AG08395 (cell line): ENCODE measurements around the gene ANKRD60.

Source experiments
- DNase-seq: peaks from one replicate; pipeline ENCODE4 v3.0.0; 2012; ENCODE audit warnings: mixed read lengths, low spot score

The ANKRD60 gene

DNA sequence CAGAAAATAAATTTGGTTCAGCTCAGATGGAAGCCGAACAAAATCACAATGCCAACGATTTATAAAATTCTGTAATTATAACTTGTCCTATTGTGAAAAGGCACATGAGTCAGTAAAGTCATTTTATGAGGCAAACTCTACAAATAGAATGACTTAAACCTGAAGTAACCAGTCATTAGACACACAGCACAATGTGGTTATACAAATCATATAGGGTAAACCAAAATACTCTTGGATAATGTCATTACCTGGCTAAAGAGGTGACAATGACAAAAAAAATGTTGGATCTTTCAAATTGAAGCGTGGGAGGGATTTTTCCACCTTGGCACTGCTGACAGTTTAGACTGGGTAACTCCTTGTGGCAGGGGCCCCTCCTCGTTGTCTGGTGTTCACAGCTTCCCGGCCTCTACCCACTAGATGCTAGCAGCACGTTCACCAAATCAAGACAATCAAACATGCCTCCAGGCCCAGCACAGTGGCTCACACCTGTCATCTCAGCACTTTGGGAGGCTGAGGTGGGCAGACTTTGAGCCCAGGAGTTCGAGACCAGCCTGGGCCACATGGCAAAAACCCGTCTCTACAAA, 5.0 kb downstream of the ANKRD60 start:
- DNase-seq, result no peak

DNA sequence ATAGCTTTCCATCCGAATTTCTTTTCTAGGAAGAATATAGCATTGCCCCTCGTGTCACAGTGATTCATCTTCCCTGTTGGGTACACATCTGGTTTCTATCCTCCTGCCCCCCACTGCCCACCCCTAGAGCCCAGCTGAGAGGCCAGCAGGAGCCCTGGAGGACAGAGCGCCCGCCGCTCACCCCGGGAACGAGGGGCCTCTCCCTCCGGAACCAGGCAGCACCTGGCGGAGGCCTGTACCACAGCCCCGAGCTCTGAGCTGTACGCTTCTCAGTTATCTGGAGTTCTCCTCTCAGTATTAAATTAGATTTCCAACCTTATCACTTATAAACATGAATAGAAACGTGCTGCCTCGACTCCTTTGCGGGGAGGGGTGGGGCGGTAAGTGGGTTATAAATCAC, 6.0 kb downstream of the ANKRD60 start:
- DNase-seq, result no peak

DNA sequence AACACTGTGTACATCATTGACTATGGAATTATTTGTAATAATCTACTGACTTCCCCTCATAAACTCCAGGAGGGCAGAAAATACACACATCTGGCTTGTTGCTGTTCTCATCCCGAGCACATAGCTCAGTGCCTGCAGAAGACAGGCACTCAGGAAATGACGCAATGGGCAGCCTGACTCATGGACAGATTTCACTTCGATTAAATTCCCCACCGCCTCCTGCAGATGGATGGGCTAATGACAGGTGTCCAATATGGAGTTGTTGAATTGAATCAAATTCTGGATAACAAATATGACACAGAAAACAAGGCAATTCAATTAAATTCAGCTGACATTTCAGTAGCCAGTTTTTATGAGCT, 9.1 kb downstream of the ANKRD60 start:
- peak; percentile 74 for DNase-seq

DNA sequence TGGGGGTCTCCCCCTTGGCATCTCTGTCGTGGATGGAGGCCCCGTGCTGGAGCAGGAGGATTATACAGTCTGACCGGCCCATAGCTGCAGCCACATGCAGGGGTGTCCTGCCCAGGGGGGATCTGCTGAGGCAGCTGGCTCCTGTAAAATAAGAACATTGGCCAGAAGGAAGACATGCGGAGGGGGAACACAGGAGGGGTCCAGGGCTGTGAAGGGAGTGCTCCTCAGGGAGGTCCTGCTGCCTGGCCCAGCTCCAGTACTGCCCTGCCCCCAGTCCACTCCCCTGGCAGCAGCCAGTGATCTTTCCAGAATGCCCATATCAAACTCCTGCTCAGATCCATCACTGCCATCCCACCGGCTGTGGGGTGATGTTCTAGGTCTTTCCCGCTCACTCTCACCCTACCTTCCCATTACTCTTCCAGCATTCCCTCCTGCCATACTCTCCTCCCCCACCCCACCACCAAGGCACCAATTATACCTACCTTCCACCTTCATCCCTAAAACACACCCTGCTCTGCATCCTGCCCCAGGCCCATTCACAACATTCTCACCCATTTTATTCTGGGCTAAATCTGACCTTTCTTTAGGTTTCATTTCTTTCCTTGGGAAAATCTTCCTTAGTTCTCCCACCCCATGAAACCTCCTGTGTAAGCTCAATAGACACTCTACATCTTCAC, 9.7 kb downstream of the ANKRD60 start:
- no peak for DNase-seq

DNA sequence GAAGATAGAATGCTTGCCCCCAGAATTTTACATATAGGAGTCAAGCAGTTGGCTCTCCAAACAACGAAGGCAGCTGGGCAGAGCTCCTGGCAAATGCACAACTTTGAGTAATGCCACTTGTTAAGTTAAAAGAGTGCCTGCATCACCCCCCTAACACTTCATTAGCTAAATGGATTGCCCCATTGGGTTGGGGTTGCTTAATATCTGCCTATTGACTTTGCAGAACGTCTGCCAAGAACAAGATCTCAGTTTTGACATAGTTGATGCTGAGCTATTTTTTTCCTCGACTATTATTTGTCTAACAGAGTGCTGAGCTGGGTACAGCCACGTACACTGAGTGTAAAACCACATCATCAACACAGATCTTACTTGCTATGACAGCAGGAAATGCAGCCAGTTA, 12.1 kb downstream of the ANKRD60 start:
- no peak for DNase-seq

DNA sequence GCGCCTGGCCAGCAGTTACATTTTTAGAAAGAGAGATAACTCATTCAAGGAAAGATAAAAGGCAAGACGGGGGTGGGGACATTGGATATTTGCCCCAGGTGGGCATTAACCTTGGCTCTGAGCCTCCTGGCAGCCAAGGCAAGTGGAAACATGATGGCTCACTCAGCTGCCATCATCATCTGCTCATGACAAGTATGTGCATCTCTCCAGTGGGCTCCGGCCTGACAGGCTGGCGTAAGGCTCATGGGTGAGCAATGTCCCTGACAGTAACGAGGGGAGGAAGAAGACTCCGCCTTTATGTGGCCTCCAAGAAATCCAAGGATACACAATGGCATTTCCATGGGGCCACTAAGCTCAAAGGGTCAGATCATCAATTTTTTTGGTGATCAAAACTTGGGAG, 13.3 kb downstream of the ANKRD60 start:
- no peak for DNase-seq

DNA sequence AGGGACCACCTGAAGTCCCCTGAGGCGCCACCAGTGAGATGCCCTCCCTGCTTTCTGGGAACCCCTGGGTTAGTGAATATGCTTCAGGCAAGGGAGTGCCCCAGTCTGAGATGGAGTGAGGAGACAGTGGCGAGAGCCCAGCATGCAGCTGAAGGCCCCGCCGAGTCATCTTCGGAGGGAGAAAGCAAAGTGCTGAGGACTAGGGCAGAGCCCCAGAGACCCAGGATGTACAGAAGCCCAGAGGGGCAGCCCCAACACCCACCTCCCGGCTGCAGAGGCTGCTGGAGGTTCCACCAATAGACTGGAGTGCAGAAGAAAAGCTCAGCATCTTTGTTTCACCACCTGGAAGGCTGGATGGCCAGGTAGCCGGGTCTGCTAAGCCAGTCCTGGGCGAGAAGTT, 14.1 kb downstream of the ANKRD60 start:
- no peak for DNase-seq

DNA sequence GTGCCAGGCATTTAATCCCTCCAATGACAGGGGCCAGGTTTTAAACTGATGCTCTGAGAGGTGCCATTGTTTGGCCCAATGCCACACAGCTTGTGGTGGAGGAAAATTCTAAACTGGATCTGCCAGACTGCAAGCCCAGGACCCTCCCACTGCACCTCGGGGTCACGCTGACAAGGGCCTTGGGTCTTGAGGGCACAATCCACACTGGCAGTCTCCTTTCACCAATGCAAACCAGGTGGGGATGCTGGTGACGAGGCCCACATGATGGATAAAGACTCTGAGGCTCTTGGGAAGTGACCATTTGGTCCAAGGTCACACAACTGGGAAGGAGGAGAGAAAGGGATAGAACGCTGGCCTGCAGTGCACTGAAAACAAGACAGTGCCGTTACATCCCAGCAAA, 14.7 kb downstream of the ANKRD60 start:
- no peak for DNase-seq

DNA sequence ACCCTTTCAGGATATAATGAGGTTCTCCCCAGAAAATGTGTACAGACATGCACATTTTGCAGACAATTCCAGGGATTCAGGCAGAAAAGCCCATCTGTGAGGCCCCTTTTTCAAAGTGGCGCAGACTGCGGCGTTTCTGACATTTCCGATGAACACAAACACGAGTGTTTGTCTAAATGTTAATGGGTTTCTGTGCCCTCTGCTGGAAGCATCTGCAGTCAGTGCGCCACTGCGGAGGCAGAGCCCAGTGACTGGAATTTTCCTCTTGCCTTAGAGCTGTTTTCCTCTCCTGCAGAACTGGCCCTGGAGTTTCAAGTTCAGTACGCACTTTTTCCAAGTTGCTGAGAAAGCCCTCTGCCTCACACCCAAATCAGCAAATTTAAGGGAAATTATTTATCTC, 15.3 kb downstream of the ANKRD60 start:
- peak; percentile 44 for DNase-seq

DNA sequence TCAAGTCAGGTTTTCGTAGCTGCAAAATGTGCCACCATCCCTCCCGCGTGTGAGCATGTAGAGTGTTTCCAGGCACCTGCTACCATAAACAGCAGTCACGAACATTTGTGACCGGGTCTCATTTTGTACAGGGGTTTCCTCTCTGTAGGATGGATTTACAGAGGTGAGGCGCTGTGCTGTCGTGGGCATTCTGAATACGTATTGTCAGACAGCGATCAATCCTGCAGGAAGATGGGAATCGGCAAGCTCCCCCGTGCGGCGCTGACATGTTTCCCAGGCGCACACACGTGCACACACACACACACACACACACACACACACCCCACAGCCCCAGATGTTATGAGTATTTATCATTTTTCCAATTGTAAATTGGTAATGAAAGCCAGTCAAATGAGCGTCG, 15.8 kb downstream of the ANKRD60 start:
- no peak for DNase-seq

DNA sequence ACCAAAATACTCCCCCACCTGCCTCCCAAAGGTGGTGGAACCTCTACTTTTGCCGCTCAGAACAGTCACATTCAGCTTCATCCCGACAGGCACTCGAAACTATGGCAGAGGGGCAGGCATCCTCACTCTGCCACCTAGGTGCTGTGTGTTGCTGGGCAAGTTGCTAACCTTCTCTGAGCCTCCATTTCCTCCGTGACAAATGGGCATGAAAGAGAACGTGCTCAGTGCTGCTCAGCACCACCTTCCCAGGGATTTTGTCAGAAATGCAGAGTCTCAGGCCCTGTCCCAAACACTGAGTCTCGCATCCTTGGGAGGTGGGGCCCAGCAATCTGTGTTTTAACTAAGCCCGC, 18.1 kb downstream of the ANKRD60 start:
- DNase-seq, result no peak

DNA sequence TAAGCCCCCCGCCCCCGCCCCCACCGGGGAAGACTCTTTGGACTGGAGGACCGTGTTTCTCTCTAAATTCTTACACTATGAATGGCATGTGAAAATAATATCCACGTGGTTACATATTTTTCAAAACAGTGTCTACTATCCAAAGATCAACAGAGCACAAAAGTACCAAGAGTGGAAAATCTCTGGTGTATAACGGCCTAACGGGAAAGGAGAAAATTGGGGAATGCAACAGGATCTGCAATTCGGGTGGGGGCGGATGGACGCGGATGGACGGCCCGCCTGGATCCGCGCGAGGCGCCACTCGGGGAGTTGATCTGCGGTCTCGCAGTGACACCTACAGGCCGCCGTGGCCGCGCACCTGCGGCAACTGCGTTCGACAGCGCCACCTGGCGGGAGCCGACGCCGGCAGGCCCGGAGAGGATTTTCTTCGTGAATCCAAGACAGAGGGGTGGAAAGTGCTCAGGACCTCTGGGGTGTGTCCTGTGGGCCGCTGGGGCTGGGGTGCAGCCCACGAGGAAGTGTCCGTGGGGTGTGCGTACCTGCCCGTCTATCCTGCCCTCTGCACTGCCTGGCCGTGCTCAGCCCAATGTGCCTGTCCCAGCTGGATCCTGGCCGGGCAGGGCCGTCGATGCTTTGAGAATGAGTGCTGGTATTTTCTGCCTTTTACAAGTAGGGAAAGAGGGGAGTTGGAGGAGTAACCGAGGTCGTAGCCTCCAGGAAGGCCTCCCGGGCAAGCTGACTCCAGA, 18.6 kb downstream of the ANKRD60 start:
- peak; percentile 87 for DNase-seq

DNA sequence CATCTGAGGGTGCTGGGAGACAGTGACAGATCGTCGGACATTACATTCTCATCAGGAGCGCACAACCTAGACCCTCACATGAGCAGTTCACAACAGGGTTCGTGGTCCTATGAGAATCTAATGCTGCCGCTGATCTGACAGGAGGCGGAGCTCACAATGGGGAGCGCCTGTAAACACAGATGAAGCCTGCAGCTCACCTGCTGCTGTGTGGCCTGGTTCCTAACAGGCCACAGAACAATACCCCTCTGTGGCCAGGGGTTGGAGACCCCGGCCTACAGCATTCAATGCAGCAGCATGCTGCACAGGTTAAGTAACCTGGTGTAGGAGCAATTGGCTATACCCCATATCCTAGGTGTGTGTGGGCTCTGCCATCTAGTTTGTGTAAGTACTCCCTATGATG, 19.5 kb downstream of the ANKRD60 start:
- no peak for DNase-seq

DNA sequence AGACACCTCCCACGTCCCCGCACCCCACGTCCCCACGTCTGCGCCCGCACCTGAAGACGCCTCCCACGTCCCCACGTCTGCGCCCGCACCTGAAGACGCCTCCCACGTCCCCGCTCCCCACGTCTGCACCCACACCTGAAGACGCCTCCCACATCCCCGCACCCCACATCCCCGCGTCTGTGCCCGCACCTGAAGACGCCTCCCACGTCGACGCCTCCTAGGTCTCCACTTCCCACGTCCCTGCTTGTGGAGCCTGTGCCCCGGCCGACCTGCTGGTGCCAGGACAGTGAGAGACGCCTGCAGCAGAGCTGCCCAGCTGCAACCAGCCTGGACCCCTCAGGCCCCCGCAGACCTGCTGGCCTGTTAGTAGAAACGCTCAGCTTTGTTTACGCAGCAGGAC, 22.6 kb downstream of the ANKRD60 start:
- DNase-seq, result no peak

DNA sequence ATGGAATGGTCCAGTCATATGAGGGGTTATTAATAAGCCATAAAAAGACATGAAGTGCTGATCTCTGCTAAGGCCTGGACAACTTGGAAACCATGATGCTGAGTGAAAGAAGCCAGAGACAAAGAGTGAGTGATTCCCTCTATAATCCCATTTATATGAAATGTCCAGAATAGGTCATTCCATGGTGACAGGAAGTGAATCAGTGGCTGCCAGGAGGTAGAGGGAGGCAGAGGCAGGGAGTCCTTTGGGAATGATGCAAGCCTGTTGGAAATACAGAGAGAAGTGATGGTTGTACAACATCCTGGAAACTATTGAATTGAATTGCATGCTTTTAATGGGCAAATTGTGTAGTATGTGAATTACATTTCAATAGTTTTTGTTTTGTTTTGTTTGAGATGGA, 26.4 kb downstream of the ANKRD60 start:
- peak; percentile 21 for DNase-seq

DNA sequence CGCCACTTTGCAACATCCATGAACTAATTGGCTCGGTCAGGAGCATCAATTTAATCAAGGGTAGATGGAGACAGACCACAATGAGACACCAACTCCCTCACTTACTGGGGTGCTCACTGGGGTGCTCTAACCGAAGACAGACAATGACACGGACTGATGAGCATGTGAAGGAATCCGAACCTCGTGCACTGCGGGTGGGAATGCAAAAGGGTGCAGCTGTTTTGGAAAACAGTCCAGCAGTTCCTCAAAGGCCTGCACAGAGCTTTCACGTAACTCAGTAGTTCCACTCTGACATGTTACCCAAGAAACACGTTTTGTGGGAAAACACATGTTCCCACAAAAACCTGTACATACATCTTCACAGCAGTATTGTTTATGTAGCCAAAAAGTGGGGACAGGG, 26.8 kb downstream of the ANKRD60 start:
- DNase-seq, result no peak

DNA sequence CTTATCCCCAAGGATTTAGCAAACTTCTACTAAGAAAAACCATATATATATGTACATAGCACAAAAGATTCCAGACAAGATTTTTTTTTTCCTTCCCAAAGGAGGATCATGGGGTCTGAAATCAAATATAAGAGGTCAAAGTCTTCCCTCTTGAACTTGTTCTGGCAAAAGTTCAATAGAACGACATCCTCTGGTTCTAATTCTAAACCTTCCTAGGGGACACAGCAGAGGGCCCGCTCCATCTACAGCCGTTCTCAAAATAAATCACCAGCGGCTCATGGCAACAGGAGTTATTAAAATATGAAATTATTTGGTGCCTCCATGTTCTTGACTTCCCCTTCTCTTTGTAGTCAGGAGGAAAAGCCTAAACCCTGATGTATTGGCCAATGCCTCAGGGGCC, 29.0 kb downstream of the ANKRD60 start:
- DNase-seq, result no peak

DNA sequence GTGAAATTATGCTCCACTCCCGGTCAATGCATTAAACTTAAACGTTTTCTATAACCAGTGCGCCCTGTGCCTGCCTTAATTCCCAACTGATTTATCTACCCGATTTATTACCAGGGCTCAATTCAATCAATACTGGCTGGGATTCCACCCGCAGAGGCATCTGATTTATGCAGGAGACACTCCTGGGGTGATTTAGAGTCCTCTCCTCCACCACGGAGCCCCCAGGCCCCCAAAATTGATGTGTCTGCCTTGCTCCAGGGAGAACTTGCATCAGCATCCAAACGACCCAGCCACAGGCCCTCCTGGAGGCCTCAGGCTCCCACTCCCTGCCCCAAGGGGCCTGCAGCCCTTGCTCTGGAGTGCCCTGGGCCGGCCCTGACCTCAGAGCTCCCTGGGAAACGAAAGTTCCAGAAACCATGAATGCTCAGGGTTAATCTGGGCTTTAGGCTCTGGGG, 29.5 kb downstream of the ANKRD60 start:
- DNase-seq, result no peak

DNA sequence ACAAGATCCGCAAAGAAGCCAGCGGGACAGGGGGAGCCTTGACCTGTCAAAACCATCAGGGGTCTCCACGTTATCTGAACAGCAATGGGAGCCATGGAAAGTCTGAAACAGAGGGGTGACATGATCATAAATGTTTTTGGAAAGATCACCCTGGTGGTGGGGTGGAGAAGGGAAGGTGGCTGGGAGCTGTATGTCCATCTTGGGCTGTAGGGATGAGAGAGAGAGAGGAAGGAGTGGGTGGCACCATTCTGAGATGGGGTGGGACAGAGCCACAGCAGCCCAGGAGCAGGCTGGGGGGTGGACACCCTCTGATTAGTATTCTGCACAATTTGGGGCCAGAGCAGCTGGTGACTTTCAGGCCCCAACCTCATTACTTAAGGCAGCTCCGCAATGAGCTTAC, 30.1 kb downstream of the ANKRD60 start:
- DNase-seq, result no peak

DNA sequence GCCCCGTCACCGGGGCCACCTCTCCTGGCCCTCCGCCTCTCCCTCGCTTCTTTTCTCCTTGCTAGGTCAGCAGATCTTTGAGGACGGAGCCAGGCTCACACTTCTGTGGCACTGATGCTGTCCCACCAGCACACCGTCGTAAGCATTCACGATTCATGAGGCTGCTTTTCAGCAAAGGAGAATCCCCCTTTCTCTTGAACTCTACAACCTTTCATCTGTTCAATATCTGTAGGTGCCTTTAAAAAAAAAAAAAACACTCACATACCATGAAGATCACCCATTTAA, 31.3 kb downstream of the ANKRD60 start:
- no peak for DNase-seq

DNA sequence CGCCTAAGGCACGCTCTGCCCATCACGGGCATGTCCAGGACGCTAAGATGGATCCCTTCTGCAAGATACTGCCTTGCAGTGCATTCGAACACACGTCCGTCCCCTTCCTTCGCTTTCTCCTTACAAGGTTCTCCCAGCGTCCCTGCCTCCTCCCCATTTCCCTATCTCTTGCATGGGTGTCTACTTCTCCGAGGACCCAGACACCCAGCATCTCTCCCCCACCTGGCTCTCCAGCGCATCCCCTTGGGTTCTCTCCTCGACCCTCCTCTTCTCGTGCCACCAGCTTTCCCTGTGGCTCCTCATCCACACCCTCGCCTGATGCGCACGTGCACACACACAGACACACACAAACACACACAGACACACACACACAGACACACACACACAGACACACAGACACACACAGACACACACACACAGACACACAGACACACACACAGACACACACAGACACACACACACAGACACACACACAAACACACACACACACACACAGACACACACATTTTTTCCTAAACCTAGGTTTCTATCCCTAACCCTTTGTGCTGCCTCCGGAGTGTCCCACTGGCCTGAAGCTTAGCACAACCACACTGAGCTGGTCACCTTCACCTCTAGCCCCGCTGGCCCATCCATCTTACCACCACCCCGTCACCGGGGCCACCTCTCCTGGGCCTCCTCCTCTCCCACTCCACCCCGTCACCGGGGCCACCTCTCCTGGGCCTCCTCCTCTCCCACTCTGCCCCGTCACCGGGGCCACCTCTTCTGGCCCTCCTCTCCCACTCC, 31.9 kb downstream of the ANKRD60 start:
- DNase-seq, result no peak

DNA sequence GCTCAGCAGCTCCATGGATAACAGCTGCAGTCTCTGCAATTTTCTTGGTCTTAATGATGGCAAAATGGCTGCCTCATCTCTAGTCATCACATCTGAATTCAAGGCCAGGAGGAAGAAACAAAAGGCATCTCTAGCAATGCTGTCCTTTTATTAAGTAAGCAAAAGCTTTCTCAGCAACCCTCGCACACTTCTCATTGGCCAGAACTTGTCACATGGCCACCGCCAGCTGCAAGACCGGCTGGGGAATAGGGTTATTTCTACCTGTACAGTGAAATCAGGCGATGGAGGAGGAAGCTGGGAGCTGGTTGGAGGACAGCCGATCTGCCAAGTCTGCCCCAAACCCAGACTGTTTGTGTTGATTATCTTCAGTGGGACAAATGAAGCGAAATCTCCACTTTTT, 33.4 kb downstream of the ANKRD60 start:
- DNase-seq, result no peak

DNA sequence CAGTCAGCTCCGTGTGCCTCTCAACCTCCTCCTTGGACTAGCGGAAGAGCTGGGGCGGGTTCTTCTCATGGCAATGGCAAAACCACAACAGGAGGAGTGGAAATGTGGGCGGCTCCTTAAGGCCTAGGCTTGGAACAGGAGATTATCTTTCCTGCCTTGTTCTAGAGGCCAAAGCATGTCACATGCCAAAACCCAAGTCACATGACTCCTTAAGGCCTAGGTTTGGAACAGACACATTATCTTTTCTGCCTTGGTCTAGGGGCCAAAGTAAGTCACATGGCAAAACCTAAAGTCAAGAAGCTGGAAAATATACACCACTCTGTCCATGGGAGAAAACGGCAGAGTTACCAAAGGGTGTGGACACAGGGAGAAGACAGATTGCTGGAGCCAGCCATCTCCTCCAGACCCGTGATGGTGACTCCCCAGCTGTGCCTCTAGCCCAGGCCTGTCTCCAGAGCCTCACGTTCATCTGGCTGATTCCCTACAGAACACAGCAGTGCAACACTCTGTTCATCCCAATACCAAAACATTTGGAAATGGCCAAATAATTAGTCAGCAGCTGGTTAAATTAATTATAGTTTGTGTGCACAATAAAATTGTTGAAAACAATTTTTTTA, 34.2 kb downstream of the ANKRD60 start:
- DNase-seq, result no peak
